Measurements from ENCODE around the gene ZFAND3.

DNA sequence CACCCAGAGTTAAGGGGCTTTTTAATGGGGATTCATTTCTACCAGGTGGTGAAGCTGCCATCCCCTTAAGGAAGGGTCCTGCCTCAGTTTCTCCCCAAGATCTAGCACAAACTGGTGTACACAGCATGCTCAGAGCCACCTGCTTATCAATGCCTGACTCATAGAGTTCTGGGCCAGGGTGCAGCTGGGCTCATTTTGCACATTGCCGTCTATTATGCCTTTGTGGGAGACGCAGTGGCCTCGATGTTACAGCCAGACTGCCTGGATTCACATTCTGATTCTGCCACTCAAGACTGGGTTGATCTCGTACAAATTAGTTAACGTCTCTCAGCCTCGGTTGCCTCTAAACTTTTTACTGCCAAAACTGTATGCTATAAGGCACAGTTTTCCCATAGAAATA lies 365.7 kb downstream of the ZFAND3 start:
- TF ChIP-seq, protein P1, sequence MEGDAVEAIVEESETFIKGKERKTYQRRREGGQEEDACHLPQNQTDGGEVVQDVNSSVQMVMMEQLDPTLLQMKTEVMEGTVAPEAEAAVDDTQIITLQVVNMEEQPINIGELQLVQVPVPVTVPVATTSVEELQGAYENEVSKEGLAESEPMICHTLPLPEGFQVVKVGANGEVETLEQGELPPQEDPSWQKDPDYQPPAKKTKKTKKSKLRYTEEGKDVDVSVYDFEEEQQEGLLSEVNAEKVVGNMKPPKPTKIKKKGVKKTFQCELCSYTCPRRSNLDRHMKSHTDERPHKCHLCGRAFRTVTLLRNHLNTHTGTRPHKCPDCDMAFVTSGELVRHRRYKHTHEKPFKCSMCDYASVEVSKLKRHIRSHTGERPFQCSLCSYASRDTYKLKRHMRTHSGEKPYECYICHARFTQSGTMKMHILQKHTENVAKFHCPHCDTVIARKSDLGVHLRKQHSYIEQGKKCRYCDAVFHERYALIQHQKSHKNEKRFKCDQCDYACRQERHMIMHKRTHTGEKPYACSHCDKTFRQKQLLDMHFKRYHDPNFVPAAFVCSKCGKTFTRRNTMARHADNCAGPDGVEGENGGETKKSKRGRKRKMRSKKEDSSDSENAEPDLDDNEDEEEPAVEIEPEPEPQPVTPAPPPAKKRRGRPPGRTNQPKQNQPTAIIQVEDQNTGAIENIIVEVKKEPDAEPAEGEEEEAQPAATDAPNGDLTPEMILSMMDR (IDR thresholded peaks at IDR 0.05; ENCODE audit: insufficient read depth, low read depth, low read length) = no peak
- TF ChIP-seq EZH2 (IDR thresholded peaks at IDR 0.05; ENCODE audit: insufficient read depth, low read length) = no peak

Data from astrocyte (in vitro differentiated cells and primary cell).